K562 (cell line): Measurements from ENCODE around the gene PPT2. TPM values are rescaled to one million over a fixed set of nuclear protein-coding genes. Genes with fewer than 3 reads are reported as not detected.

Source experiments
- ASH1L ChIP-seq: fragments of 450-650 bp; IDR thresholded peaks from 2 replicates; pipeline ENCODE4 v1.6.1; 2018; ENCODE audit warnings: borderline replicate concordance, mild to moderate bottlenecking, low read depth; ENCODE audit not compliant: partially characterized antibody
- BRCA1 ChIP-seq, 2 experiments: fragments of 450-650 bp in 1 of 2; sonication (generic) in 1 of 2; formaldehyde crosslinking in 1 of 2; IDR thresholded peaks; 2 replicates each; pipeline versions ENCODE4 v1.5.0 to v1.6.1; 2017 to 2020; ENCODE audit warnings: mild to moderate bottlenecking in 1 of 2, missing genetic modification reagents in 1 of 2
- CHD2 ChIP-seq: IDR thresholded peaks from 2 replicates; pipeline ENCODE4 v1.6.1; 2011; ENCODE audit warnings: low read depth, low read length
- KAT8 ChIP-seq: fragments of 450-650 bp; IDR thresholded peaks from 2 replicates; pipeline ENCODE4 v1.6.1; 2016; ENCODE audit warnings: low read depth, mild to moderate bottlenecking
- MBD1 ChIP-seq: fragments of 250-450 bp; sonication (Bioruptor Pico); IDR thresholded peaks from 2 replicates; pipeline ENCODE4 v1.8.0; 2022; ENCODE audit warnings: inconsistent platforms
- PCBP2 ChIP-seq: fragments of 200-400 bp; formaldehyde crosslinking; IDR thresholded peaks from 2 replicates; pipeline ENCODE4 v1.6.1; 2018; ENCODE audit warnings: low read length, low read depth, mild to moderate bottlenecking, moderate library complexity; ENCODE audit not compliant: poor library complexity, severe bottlenecking
- RBBP5 ChIP-seq: fragments of 200-600 bp; sonication (generic); IDR thresholded peaks from 2 replicates; pipeline ENCODE4 v1.6.1; 2012; ENCODE audit warnings: borderline replicate concordance, mild to moderate bottlenecking, low read length, control low read depth, inconsistent platforms; ENCODE audit not compliant: insufficient read depth, poor library complexity, severe bottlenecking
- RBFOX2 ChIP-seq: fragments of 200-400 bp; formaldehyde crosslinking; IDR thresholded peaks from 2 replicates; pipeline ENCODE4 v1.6.1; 2017; ENCODE audit warnings: low read depth, mild to moderate bottlenecking, low read length, moderate library complexity
- SMARCA5 ChIP-seq: fragments of 450-650 bp; IDR thresholded peaks from 2 replicates; pipeline ENCODE4 v1.6.1; 2016
- TCF15 ChIP-seq: fragments of 250-450 bp; sonication (Bioruptor Pico); IDR thresholded peaks from 2 replicates; pipeline ENCODE4 v1.8.0; 2022; ENCODE audit warnings: moderate library complexity, mild to moderate bottlenecking, inconsistent platforms
- THAP7 ChIP-seq: fragments of 250-450 bp; sonication (Bioruptor Pico); IDR thresholded peaks from 2 replicates; pipeline ENCODE4 v1.5.0; 2021
- U2AF2 ChIP-seq: fragments of 200-400 bp; formaldehyde crosslinking; optimal IDR thresholded peaks from 2 replicates; pipeline ENCODE3; 2017; ENCODE audit warnings: low read depth, mild to moderate bottlenecking, low read length
- USF1 ChIP-seq: sonication (generic); formaldehyde crosslinking; IDR thresholded peaks from 2 replicates; pipeline ENCODE4 v1.9.0; 2022; ENCODE audit warnings: mild to moderate bottlenecking, missing genetic modification reagents
- ZBTB5 ChIP-seq: fragments of 450-650 bp; IDR thresholded peaks from 2 replicates; pipeline ENCODE4 v1.6.1; 2017; ENCODE audit warnings: antibody characterized with exemption
- ZNF165 ChIP-seq: fragments of 250-450 bp; sonication (Bioruptor Pico); IDR thresholded peaks from 2 replicates; pipeline ENCODE4 v1.4.0; 2020; ENCODE audit warnings: borderline replicate concordance
- ZNF184 ChIP-seq: sonication (generic); formaldehyde crosslinking; IDR thresholded peaks from 2 replicates; pipeline ENCODE4 v1.5.0; 2020; ENCODE audit warnings: missing genetic modification reagents
- ZNF511 ChIP-seq: sonication (generic); formaldehyde crosslinking; IDR thresholded peaks from 2 replicates; pipeline ENCODE4 v1.8.0; 2022; ENCODE audit warnings: mild to moderate bottlenecking, missing genetic modification reagents
- ZNF655 ChIP-seq: fragments of 250-450 bp; sonication (Bioruptor Pico); IDR thresholded peaks from 2 replicates; pipeline ENCODE4 v1.5.0; 2021
- polyA plus RNA-seq, 8 experiments: library from polyadenylated mRNA; depleted of rRNA in 4 of 8; stranded (reverse) in 5 of 8; unstranded in 3 of 8; fragments of >200 nt; fragmentation: Nextera tagmentation in 2 of 8; fragmentation: Illumina TruSeq in 1 of 8; extraction: Ambion mirVana in 2 of 8; extraction: Trizol in 1 of 8; gene quantifications; 2 replicates each; pipeline versions ENCODE4 v1.2.1 to v1.2.3, GENCODE V29; 2011 to 2014; ENCODE audit warnings: inconsistent platforms in 1 of 8, missing spikeins in 1 of 8
- total RNA-seq, 7 experiments: library from RNA; depleted of rRNA in 6 of 7; stranded (reverse); fragments of >200 nt in 6 of 7; fragmentation: Illumina TruSeq in 2 of 7; extraction: Trizol in 2 of 7; gene quantifications; 2 replicates each; pipeline versions ENCODE4 v1.2.1 to v1.2.3, GENCODE V29; 2011 to 2021; ENCODE audit warnings: low replicate concordance in 1 of 7

PPT2 gene
- total and polyA plus RNA-seq, 9 of the 15 experiments (the other 6 are each of a cell fraction or from before 2014, with no cell fraction given), result 27.4 to 98.8 (median 69.9) TPM

- TF ChIP-seq MBD1 (no peak), ZBTB5 (no peak), ASH1L (no peak), RBBP5 (peak; percentile 7), ZNF165 (CRISPR knock-in tag) (0 out of 2 replicates have a peak, but pooled peaks have one; percentile 19), CHD2 (no peak), USF1 (CRISPR knock-in tag) (peak; percentile 41; the same call in 1 of the 2 replicates), ZNF511 (0 out of 2 replicates have a peak, but pooled peaks have one; percentile 44), ZNF184 (CRISPR knock-in tag) (no peak), KAT8 (no peak), SMARCA5 (0 out of 2 replicates have a peak, but pooled peaks have one; percentile 36), THAP7 (0 out of 2 replicates have a peak, but pooled peaks have one; percentile 19), TCF15 (CRISPR knock-in tag) (peak; percentile 30; the same call in 1 of the 2 replicates), BRCA1 (IDR thresholded peaks at IDR 0.05) (no peak), BRCA1 (CRISPR knock-in tag; IDR thresholded peaks at IDR 0.05) (0 out of 2 replicates have a peak, but pooled peaks have one; percentile 75), PCBP2 (no peak), ZNF655 (CRISPR knock-in tag) (no peak), U2AF2 (no peak), RBFOX2 (peak; percentile 68)
Measured at GRCh38 chr6:32167154-32167760, 13.3 kb downstream of the PPT2 start (continued).
